ENCODE measurements around the gene PARP16. TPM values are rescaled to one million over a fixed set of nuclear protein-coding genes. Genes with fewer than 3 reads are reported as not detected.

Gene PARP16
- total and polyA plus RNA-seq, 2 experiments from 2014 or later: 3.6 to 4.1 TPM

GRCh38 chr15:65223996-65224395 lies 62.7 kb downstream of the PARP16 start (continued):
- TF ChIP-seq REST (IDR thresholded peaks at IDR 0.05; ENCODE audit: unreplicated experiment) (no peak), NANOG (IDR thresholded peaks at IDR 0.05; ENCODE audit: borderline replicate concordance) (no peak), CREB1 (CRISPR knock-in tag; IDR thresholded peaks at IDR 0.05; ENCODE audit: low read depth) (no peak)

DNA sequence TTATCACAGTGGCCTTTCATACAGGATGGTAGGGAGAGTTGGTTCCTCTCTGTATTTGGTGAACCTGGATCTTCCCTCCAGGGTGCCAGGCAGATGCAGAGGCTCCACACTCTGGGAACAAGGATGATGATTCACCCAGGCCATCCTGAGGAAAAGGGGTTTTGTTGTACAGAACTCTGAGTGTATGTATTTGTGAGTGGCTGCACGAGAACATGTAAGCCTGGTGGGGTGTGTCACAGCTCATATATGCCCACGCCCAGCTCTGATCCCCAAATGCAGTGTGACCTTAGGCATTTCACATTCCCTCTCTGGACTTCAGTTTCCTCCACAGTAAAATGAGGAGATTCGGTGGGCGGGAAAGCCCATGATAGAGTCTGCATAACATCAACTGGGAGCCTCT lies 63.8 kb downstream of the PARP16 start:
- Histone ChIP-seq H3K27ac (ENCODE audit: low read depth) (no peak overlapping the region), H3K36me3 (ENCODE audit: insufficient read depth) (no peaks in the 10 kb centered on the region), H3K79me2 (replicated peaks; ENCODE audit: insufficient read depth) (no peaks in the 10 kb centered on the region), H3K4me1 (ENCODE audit: insufficient read depth) (peaks cover 8% of the 10 kb centered on the region), H3K4me3 (no peak overlapping the region), H3K4me2 (no peak overlapping the region), H2AFZ (no peak overlapping the region), H3K27me3 (ENCODE audit: insufficient read depth) (no peaks in the 10 kb centered on the region), H3F3A (replicated peaks; ENCODE audit: low read depth) (0 out of 2 replicates have a peak, but pooled peaks cover under 1% of the 10 kb centered on the region), H4K20me1 (replicated peaks; ENCODE audit: insufficient read depth) (no peaks in the 10 kb centered on the region), H3K9me2 (ENCODE audit: insufficient read depth) (0 out of 2 replicates have a peak, but pooled peaks cover 5% of the 10 kb centered on the region)
- H3K4me1 Mint-ChIP-seq: peaks cover 2% of the 10 kb centered on the region; the same call in 2 of the 3 replicates
- no peaks in the 10 kb centered on the region for H3K9me3 Mint-ChIP-seq
- no peak overlapping the region for H3K4me3 Mint-ChIP-seq
- H3K27ac Mint-ChIP-seq: no peak overlapping the region
- ATAC-seq (no peak), DNase-seq (ENCODE audit: low spot score) (no peak)
- no peaks in the 10 kb centered on the region for H3K36me3 Mint-ChIP-seq (ENCODE audit: low read depth)
- TF ChIP-seq REST (IDR thresholded peaks at IDR 0.05; ENCODE audit: unreplicated experiment): no peak
- TF ChIP-seq NANOG (IDR thresholded peaks at IDR 0.05; ENCODE audit: borderline replicate concordance): no peak
- TF ChIP-seq, protein P1, sequence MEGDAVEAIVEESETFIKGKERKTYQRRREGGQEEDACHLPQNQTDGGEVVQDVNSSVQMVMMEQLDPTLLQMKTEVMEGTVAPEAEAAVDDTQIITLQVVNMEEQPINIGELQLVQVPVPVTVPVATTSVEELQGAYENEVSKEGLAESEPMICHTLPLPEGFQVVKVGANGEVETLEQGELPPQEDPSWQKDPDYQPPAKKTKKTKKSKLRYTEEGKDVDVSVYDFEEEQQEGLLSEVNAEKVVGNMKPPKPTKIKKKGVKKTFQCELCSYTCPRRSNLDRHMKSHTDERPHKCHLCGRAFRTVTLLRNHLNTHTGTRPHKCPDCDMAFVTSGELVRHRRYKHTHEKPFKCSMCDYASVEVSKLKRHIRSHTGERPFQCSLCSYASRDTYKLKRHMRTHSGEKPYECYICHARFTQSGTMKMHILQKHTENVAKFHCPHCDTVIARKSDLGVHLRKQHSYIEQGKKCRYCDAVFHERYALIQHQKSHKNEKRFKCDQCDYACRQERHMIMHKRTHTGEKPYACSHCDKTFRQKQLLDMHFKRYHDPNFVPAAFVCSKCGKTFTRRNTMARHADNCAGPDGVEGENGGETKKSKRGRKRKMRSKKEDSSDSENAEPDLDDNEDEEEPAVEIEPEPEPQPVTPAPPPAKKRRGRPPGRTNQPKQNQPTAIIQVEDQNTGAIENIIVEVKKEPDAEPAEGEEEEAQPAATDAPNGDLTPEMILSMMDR (conservative IDR thresholded peaks at IDR 0.05; ENCODE audit: low read depth in 2 of 2): no peak
- TF ChIP-seq STAT1 (IDR thresholded peaks at IDR 0.05; ENCODE audit: unreplicated experiment): no peak
- no peak for TF ChIP-seq ZNF331 (CRISPR knock-in tag; IDR thresholded peaks at IDR 0.05; ENCODE audit: low read depth)
- TF ChIP-seq JUNB (IDR thresholded peaks at IDR 0.05; ENCODE audit: unreplicated experiment): no peak
- TF ChIP-seq, protein P2, sequence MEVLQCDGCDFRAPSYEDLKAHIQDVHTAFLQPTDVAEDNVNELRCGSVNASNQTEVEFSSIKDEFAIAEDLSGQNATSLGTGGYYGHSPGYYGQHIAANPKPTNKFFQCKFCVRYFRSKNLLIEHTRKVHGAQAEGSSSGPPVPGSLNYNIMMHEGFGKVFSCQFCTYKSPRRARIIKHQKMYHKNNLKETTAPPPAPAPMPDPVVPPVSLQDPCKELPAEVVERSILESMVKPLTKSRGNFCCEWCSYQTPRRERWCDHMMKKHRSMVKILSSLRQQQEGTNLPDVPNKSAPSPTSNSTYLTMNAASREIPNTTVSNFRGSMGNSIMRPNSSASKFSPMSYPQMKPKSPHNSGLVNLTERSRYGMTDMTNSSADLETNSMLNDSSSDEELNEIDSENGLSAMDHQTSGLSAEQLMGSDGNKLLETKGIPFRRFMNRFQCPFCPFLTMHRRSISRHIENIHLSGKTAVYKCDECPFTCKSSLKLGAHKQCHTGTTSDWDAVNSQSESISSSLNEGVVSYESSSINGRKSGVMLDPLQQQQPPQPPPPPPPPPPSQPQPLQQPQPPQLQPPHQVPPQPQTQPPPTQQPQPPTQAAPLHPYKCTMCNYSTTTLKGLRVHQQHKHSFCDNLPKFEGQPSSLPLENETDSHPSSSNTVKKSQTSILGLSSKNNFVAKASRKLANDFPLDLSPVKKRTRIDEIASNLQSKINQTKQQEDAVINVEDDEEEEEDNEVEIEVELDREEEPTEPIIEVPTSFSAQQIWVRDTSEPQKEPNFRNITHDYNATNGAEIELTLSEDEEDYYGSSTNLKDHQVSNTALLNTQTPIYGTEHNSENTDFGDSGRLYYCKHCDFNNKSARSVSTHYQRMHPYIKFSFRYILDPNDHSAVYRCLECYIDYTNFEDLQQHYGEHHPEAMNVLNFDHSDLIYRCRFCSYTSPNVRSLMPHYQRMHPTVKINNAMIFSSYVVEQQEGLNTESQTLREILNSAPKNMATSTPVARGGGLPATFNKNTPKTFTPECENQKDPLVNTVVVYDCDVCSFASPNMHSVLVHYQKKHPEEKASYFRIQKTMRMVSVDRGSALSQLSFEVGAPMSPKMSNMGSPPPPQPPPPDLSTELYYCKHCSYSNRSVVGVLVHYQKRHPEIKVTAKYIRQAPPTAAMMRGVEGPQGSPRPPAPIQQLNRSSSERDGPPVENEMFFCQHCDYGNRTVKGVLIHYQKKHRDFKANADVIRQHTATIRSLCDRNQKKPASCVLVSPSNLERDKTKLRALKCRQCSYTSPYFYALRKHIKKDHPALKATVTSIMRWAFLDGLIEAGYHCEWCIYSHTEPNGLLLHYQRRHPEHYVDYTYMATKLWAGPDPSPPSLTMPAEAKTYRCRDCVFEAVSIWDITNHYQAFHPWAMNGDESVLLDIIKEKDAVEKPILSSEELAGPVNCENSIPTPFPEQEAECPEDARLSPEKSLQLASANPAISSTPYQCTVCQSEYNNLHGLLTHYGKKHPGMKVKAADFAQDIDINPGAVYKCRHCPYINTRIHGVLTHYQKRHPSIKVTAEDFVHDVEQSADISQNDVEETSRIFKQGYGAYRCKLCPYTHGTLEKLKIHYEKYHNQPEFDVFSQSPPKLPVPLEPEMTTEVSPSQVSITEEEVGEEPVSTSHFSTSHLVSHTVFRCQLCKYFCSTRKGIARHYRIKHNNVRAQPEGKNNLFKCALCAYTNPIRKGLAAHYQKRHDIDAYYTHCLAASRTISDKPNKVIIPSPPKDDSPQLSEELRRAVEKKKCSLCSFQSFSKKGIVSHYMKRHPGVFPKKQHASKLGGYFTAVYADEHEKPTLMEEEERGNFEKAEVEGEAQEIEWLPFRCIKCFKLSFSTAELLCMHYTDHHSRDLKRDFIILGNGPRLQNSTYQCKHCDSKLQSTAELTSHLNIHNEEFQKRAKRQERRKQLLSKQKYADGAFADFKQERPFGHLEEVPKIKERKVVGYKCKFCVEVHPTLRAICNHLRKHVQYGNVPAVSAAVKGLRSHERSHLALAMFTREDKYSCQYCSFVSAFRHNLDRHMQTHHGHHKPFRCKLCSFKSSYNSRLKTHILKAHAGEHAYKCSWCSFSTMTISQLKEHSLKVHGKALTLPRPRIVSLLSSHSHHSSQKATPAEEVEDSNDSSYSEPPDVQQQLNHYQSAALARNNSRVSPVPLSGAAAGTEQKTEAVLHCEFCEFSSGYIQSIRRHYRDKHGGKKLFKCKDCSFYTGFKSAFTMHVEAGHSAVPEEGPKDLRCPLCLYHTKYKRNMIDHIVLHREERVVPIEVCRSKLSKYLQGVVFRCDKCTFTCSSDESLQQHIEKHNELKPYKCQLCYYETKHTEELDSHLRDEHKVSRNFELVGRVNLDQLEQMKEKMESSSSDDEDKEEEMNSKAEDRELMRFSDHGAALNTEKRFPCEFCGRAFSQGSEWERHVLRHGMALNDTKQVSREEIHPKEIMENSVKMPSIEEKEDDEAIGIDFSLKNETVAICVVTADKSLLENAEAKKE (CRISPR knock-in tag; IDR thresholded peaks at IDR 0.05): no peak
- TF ChIP-seq EZH2 (IDR thresholded peaks at IDR 0.05; ENCODE audit: low read depth, unreplicated experiment): no peak
- TF ChIP-seq CREB1 (CRISPR knock-in tag; IDR thresholded peaks at IDR 0.05; ENCODE audit: low read depth): no peak
- TF ChIP-seq POLR2AphosphoS5 (IDR thresholded peaks at IDR 0.05; ENCODE audit: low read depth): no peak
- peaks cover under 1% of the 10 kb centered on the region for H3K27me3 Mint-ChIP-seq (ENCODE audit: insufficient read depth, low read depth, poor library complexity)
